Rectal smooth muscle tissue (tissue), 1 donor: ENCODE data around the gene NKRF.

Experiments used
- H3K27ac ChIP-seq: one replicate; pipeline ENCODE4 v1.7.0; 2013; ENCODE audit warnings: low read depth, low read length, inconsistent platforms
- H3K27me3 ChIP-seq: one replicate; pipeline ENCODE4 v1.7.0; 2013; ENCODE audit warnings: low read length; ENCODE audit not compliant: control insufficient read depth, insufficient read depth
- H3K36me3 ChIP-seq: one replicate; pipeline ENCODE4 v1.7.0; 2013; ENCODE audit warnings: low read length; ENCODE audit not compliant: control insufficient read depth, insufficient read depth
- H3K4me1 ChIP-seq: one replicate; pipeline ENCODE4 v1.7.0; 2013; ENCODE audit warnings: low read length; ENCODE audit not compliant: control insufficient read depth, insufficient read depth
- H3K4me3 ChIP-seq: one replicate; pipeline ENCODE4 v1.7.0; 2013; ENCODE audit warnings: low read length
- H3K9ac ChIP-seq: one replicate; pipeline ENCODE4 v1.7.0; 2013; ENCODE audit warnings: low read length

The NKRF gene

GRCh38 chrX:119549327-119550016 is 56.8 kb downstream of the NKRF start:
- no peak overlapping the region for H3K27ac ChIP-seq
- H3K36me3 ChIP-seq = no peaks in the 10 kb centered on the region
- H3K27me3 ChIP-seq = no peaks in the 10 kb centered on the region
- H3K4me3 ChIP-seq = no peak overlapping the region
- H3K9ac ChIP-seq = no peak overlapping the region
- H3K4me1 ChIP-seq = no peaks in the 10 kb centered on the region

- Histone ChIP-seq H3K4me1 (no peaks in the 10 kb centered on the region), H3K36me3 (peaks cover 3% of the 10 kb centered on the region), H3K9ac (no peak overlapping the region), H3K27me3 (no peaks in the 10 kb centered on the region), H3K4me3 (no peak overlapping the region), H3K27ac (no peak overlapping the region)
Measured at GRCh38 chrX:119541188-119541587, 65.0 kb downstream of the NKRF start.

GRCh38 chrX:119539872-119540271 is 66.4 kb downstream of the NKRF start:
- H3K4me1 ChIP-seq = no peaks in the 10 kb centered on the region
- no peaks in the 10 kb centered on the region for H3K27me3 ChIP-seq
- peaks cover 3% of the 10 kb centered on the region for H3K36me3 ChIP-seq
- no peak overlapping the region for H3K9ac ChIP-seq
- no peak overlapping the region for H3K27ac ChIP-seq
- H3K4me3 ChIP-seq = no peak overlapping the region
